ENCODE results near the gene BDNF. TPM values are rescaled to one million over a fixed set of nuclear protein-coding genes. Genes with fewer than 3 reads are reported as not detected.

The BDNF gene
- total RNA-seq, 4 donors from 2014 or later: 0.17 TPM; not detected in 3

- TF ChIP-seq, protein P1, sequence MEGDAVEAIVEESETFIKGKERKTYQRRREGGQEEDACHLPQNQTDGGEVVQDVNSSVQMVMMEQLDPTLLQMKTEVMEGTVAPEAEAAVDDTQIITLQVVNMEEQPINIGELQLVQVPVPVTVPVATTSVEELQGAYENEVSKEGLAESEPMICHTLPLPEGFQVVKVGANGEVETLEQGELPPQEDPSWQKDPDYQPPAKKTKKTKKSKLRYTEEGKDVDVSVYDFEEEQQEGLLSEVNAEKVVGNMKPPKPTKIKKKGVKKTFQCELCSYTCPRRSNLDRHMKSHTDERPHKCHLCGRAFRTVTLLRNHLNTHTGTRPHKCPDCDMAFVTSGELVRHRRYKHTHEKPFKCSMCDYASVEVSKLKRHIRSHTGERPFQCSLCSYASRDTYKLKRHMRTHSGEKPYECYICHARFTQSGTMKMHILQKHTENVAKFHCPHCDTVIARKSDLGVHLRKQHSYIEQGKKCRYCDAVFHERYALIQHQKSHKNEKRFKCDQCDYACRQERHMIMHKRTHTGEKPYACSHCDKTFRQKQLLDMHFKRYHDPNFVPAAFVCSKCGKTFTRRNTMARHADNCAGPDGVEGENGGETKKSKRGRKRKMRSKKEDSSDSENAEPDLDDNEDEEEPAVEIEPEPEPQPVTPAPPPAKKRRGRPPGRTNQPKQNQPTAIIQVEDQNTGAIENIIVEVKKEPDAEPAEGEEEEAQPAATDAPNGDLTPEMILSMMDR (IDR thresholded peaks at IDR 0.05; ENCODE audit: low read depth): no peak
Observed at GRCh38 chr11:27649800-27650199, 50.5 kb downstream of the BDNF start.

GRCh38 chr11:27648840-27649239 lies 51.4 kb downstream of the BDNF start:
- TF ChIP-seq, protein P1 (IDR thresholded peaks at IDR 0.05; ENCODE audit: low read depth): no peak

DNA sequence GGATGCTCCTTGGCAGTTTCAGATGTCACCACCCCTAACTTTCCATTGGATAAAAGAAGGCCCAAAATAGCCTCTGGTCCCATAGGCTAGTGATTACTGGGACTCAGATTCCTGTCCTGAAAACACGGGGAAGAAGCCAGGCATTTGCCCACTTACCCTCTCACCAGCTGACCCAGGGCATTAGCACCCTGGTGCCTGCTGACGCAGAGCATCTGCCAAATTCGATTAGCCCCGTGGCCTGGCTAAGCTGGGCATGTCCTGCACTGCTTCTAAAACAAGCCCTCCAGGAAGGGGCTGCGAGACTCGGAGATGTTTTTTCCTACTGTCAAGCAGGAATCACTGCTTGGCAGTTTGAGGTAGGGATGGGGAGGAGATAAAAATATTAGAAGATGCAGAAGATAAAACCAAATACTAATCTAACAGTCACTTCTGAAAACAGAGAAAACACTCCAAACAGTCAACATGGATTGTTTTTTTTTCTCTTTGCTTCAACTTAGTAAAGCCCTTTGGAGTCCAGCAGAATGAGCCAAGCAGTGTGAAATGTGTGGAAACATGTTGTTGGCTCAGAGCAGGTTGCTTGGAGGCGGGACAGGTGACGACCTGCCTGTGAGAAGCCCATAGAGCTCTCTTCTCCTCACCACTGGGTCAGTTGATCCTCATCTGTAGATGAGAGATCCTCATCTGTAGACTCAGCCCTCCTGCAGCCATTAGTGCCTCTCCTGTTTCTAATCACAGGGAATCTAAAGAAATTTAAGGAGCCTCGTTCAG lies 54.0 kb downstream of the BDNF start:
- TF ChIP-seq, protein P1 (IDR thresholded peaks at IDR 0.05; ENCODE audit: low read depth): no peak

GRCh38 chr11:27642954-27643353 lies 57.3 kb downstream of the BDNF start:
- TF ChIP-seq, protein P1 (IDR thresholded peaks at IDR 0.05; ENCODE audit: low read depth): no peak

GRCh38 chr11:27640954-27641353 lies 59.3 kb downstream of the BDNF start:
- TF ChIP-seq, protein P1 (IDR thresholded peaks at IDR 0.05; ENCODE audit: low read depth): no peak

- TF ChIP-seq, protein P1 (IDR thresholded peaks at IDR 0.05; ENCODE audit: low read depth): no peak
Observed at GRCh38 chr11:27635567-27636037, 64.7 kb downstream of the BDNF start.

- TF ChIP-seq, protein P1 (IDR thresholded peaks at IDR 0.05; ENCODE audit: low read depth): no peak
Observed at GRCh38 chr11:27627979-27628378, 72.3 kb downstream of the BDNF start.

All from subcutaneous adipose tissue (tissue), 4 donors.